Uterus (tissue), 4 donors: Measurements from ENCODE around the gene NPC1L1. TPM values are rescaled to one million over a fixed set of nuclear protein-coding genes. Genes with fewer than 3 reads are reported as not detected.

Source experiments
- DNase-seq, 2 donors: peaks; one replicate each; pipeline ENCODE4 v3.0.0-alpha.2; 2019 to 2020
- H3K27ac ChIP-seq, 2 donors: fragments of 200-600 bp; sonication (generic); 1 replicate in 1 of 2; 2 replicates in 1 of 2; pipeline ENCODE4 v1.5.1; 2016 to 2018
- H3K27me3 ChIP-seq, 2 donors: fragments of 200-600 bp; sonication (generic); one replicate each; pipeline ENCODE4 v1.5.1; 2018 to 2019; ENCODE audit warnings: control low read depth in 1 of 2
- H3K36me3 ChIP-seq, 2 donors: fragments of 200-600 bp; sonication (generic); one replicate each; pipeline ENCODE4 v1.5.1; 2019; ENCODE audit warnings: control low read depth in 1 of 2
- H3K4me1 ChIP-seq, 2 donors: fragments of 200-600 bp; sonication (generic); one replicate each; pipeline ENCODE4 v1.5.1; 2018 to 2019; ENCODE audit warnings: control low read depth in 1 of 2
- H3K4me3 ChIP-seq, 2 donors: fragments of 200-600 bp; sonication (generic); 1 replicate in 1 of 2; 2 replicates in 1 of 2; pipeline ENCODE4 v1.5.1; 2018 to 2019; ENCODE audit warnings: mild to moderate bottlenecking in 1 of 2
- H3K9me3 ChIP-seq, 2 donors: fragments of 200-600 bp; sonication (generic); one replicate each; pipeline ENCODE4 v1.5.1; 2019; ENCODE audit warnings: control low read depth in 1 of 2
- POLR2A ChIP-seq, 2 donors: fragments of 450-650 bp; IDR thresholded peaks; one replicate each; pipeline ENCODE4 v1.6.1; 2016; ENCODE audit warnings: antibody characterized with exemption in 2 of 2, mild to moderate bottlenecking in 1 of 2, moderate library complexity in 1 of 2
- intact Hi-C: fragments of 100-400 bp; cut with DNase I; formaldehyde crosslinking; loops from one replicate; pipeline ENCODE4 v1.15.1; 2023; ENCODE audit warnings: low total_unique reads
- total RNA-seq, 4 donors: library from RNA; depleted of rRNA in 3 of 4; stranded (reverse); fragments of >200 nt in 3 of 4; gene quantifications; one replicate each; pipeline versions ENCODE4 v1.1.0 to v1.2.4, GENCODE V29; 2014 to 2023
- TF ChIP-seq, protein P1 (sequence below), 4 experiments: fragments of 200-600 bp in 2 of 4; fragments of 450-650 bp in 2 of 4; sonication (generic) in 2 of 4; IDR thresholded peaks; one replicate each; pipeline ENCODE4 v1.5.1; 2016 to 2019; ENCODE audit warnings: antibody characterized with exemption in 4 of 4, mild to moderate bottlenecking in 2 of 4, moderate library complexity in 1 of 4
- donor health status: DM: yes; HTN: yes; CAD: no.

The NPC1L1 gene
- total RNA-seq, 4 donors from 2014 or later = 0.49 TPM; not detected in 3

DNA sequence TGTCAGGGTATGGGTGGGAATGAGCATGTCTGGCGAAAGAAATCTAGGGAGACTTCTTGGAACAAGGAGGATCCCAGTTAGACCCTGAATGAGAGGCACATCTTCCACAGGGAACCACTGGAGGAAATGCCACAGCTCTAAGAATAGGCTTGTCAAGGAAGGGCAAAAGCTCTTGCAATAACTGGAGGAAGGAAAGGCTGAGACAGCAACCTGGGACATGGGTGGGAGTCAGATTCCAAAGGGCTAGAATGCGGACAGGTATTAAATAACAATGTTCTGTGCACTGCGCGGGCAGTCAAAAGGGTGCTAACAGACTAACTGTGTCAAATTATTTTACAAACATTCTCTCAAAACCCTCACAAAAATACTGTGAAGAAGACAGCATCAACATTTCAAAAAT lies 55.1 kb downstream of the NPC1L1 start:
- Histone ChIP-seq H3K4me3 (no peak overlapping the region), H3K27me3 (no peaks in the 10 kb centered on the region), H3K36me3 (no peaks in the 10 kb centered on the region), H3K9me3 (peaks cover 0 to 10% of the 10 kb centered on the region in 2 donors), H3K4me1 (peaks cover 3 to 19% of the 10 kb centered on the region in 2 donors), H3K27ac (no peak overlapping the region)
- TF ChIP-seq POLR2A (IDR thresholded peaks at IDR 0.05) = no peak
- TF ChIP-seq, protein P1, sequence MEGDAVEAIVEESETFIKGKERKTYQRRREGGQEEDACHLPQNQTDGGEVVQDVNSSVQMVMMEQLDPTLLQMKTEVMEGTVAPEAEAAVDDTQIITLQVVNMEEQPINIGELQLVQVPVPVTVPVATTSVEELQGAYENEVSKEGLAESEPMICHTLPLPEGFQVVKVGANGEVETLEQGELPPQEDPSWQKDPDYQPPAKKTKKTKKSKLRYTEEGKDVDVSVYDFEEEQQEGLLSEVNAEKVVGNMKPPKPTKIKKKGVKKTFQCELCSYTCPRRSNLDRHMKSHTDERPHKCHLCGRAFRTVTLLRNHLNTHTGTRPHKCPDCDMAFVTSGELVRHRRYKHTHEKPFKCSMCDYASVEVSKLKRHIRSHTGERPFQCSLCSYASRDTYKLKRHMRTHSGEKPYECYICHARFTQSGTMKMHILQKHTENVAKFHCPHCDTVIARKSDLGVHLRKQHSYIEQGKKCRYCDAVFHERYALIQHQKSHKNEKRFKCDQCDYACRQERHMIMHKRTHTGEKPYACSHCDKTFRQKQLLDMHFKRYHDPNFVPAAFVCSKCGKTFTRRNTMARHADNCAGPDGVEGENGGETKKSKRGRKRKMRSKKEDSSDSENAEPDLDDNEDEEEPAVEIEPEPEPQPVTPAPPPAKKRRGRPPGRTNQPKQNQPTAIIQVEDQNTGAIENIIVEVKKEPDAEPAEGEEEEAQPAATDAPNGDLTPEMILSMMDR (IDR thresholded peaks at IDR 0.05) = no peak
- DNase-seq = no peak
- intact Hi-C loops = no loop called here

- peaks cover 3 to 19% of the 10 kb centered on the region in 2 donors for H3K4me1 ChIP-seq
- DNase-seq = no peak
- intact Hi-C loops = no loop called here
- peaks cover 0 to 10% of the 10 kb centered on the region in 2 donors for H3K9me3 ChIP-seq
- no peak for TF ChIP-seq POLR2A (IDR thresholded peaks at IDR 0.05)
- TF ChIP-seq, protein P1 (IDR thresholded peaks at IDR 0.05) = no peak
- no peak overlapping the region for H3K4me3 ChIP-seq
- no peaks in the 10 kb centered on the region for H3K36me3 ChIP-seq
- no peak overlapping the region for H3K27ac ChIP-seq
- H3K27me3 ChIP-seq = no peaks in the 10 kb centered on the region
These were observed 56.4 kb downstream of the NPC1L1 start for GRCh38 chr7:44484482-44485313.

GRCh38 chr7:44482502-44483485 lies 58.3 kb downstream of the NPC1L1 start:
- Histone ChIP-seq H3K4me3 (no peak overlapping the region), H3K9me3 (peaks cover 0 to 10% of the 10 kb centered on the region in 2 donors), H3K27me3 (no peaks in the 10 kb centered on the region), H3K36me3 (no peaks in the 10 kb centered on the region), H3K4me1 (peaks cover 3 to 8% of the 10 kb centered on the region in 2 donors), H3K27ac (no peak overlapping the region)
- no peak for DNase-seq
- intact Hi-C loops = no loop called here
- no peak for TF ChIP-seq POLR2A (IDR thresholded peaks at IDR 0.05)
- TF ChIP-seq, protein P1 (IDR thresholded peaks at IDR 0.05) = no peak

- H3K4me3 ChIP-seq = no peak overlapping the region
- DNase-seq = no peak
- no peaks in the 10 kb centered on the region for H3K27me3 ChIP-seq
- no peak overlapping the region for H3K27ac ChIP-seq
- TF ChIP-seq, protein P1 (IDR thresholded peaks at IDR 0.05) = no peak
- TF ChIP-seq POLR2A (IDR thresholded peaks at IDR 0.05) = no peak
- intact Hi-C loops = no loop called here
- peaks cover 0 to 4% of the 10 kb centered on the region in 2 donors for H3K9me3 ChIP-seq
- peaks cover 3 to 6% of the 10 kb centered on the region in 2 donors for H3K4me1 ChIP-seq
- no peaks in the 10 kb centered on the region for H3K36me3 ChIP-seq
These were observed 63.2 kb downstream of the NPC1L1 start for GRCh38 chr7:44477938-44478337.
